ENCODE data around the gene UNC50.
A peak's percentile ranks its signal among the peaks of the same experiment; 100 is the strongest.

Gene UNC50

DNA sequence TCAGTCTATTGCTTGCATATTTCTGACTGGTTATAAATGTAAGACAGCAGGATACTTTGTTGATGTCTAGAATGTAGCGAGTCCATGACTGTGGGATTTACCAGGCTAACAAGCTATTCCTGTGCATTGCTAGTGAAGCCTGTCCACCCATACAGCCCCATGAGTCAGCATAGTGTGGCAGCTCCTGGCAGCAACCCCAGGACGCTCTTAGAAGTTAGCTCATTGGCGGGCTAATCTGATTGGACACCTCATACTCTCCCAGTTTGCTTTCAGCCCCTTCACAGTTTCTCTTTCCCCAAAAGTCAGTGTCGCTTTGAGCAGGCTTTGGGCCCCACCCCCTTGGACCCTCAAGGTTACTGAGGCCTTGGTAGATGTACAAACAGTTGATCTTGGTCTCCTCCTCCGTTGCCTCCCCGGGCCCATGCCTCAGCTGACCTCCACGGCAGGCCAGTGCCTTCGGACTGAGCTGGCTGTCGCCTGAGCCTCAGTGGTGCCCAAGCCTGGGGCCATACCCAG, 48.1 kb upstream of the UNC50 start:
- Histone ChIP-seq H3K4me2 (ENCODE audit: low read length) (no peak overlapping the region), H3K9me2 (ENCODE audit: low read depth, low read length) (no peaks in the 10 kb centered on the region), H3K9me3 (ENCODE audit: low read length) (no peaks in the 10 kb centered on the region), H3K27me3 (ENCODE audit: insufficient read depth, low read length) (no peaks in the 10 kb centered on the region), H3K4me1 (ENCODE audit: insufficient read depth, low read length, severe bottlenecking) (peaks cover 59% of the 10 kb centered on the region), H3F3A (ENCODE audit: insufficient read depth, low read length) (no peaks in the 10 kb centered on the region), H3K79me2 (ENCODE audit: insufficient read depth, low read length) (no peaks in the 10 kb centered on the region), H3K27ac (ENCODE audit: low read depth, low read length, poor library complexity, severe bottlenecking) (peak overlapping the region; percentile 49), H2AFZ (ENCODE audit: low read length) (no peak overlapping the region), H4K20me1 (ENCODE audit: insufficient read depth, low read length) (no peaks in the 10 kb centered on the region), H3K36me3 (ENCODE audit: insufficient read depth, low read length) (no peaks in the 10 kb centered on the region; the same call in 1 of the 2 replicates), H3K9ac (ENCODE audit: low read length) (no peak overlapping the region), H3K4me3 (ENCODE audit: low read depth, low read length, poor library complexity, severe bottlenecking) (no peak overlapping the region)
- TF ChIP-seq, protein P1, sequence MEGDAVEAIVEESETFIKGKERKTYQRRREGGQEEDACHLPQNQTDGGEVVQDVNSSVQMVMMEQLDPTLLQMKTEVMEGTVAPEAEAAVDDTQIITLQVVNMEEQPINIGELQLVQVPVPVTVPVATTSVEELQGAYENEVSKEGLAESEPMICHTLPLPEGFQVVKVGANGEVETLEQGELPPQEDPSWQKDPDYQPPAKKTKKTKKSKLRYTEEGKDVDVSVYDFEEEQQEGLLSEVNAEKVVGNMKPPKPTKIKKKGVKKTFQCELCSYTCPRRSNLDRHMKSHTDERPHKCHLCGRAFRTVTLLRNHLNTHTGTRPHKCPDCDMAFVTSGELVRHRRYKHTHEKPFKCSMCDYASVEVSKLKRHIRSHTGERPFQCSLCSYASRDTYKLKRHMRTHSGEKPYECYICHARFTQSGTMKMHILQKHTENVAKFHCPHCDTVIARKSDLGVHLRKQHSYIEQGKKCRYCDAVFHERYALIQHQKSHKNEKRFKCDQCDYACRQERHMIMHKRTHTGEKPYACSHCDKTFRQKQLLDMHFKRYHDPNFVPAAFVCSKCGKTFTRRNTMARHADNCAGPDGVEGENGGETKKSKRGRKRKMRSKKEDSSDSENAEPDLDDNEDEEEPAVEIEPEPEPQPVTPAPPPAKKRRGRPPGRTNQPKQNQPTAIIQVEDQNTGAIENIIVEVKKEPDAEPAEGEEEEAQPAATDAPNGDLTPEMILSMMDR (IDR thresholded peaks at IDR 0.05; ENCODE audit: low read length), result no peak
- TF ChIP-seq EZH2 (IDR thresholded peaks at IDR 0.05; ENCODE audit: borderline replicate concordance, low read length), result no peak

DNA sequence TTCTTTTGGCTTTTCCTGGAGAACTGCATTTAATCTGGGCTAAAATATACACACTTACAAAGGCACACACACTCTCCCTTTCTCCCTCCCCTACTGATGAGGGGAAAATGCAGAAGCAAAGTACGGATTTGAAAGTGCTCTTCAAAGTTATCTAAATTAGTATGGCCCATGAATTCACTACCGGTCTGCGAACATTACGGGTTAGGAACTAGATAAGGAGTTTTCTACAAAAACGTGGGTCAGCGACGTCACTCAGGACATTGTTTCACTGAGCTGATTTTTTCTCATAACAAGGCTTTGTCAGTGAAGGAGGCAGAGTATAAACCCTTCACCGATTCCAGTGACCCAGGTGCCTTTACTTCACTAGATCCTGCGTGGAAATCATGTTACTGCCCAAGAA, 47.4 kb upstream of the UNC50 start:
- no peak overlapping the region for H3K4me2 ChIP-seq (ENCODE audit: low read length)
- H3K4me1 ChIP-seq (ENCODE audit: insufficient read depth, low read length, severe bottlenecking), result peaks cover 52% of the 10 kb centered on the region
- no peak for TF ChIP-seq EZH2 (IDR thresholded peaks at IDR 0.05; ENCODE audit: borderline replicate concordance, low read length)
- TF ChIP-seq, protein P1 (IDR thresholded peaks at IDR 0.05; ENCODE audit: low read length), result no peak
- H3F3A ChIP-seq (ENCODE audit: insufficient read depth, low read length), result no peaks in the 10 kb centered on the region
- no peaks in the 10 kb centered on the region; the same call in 1 of the 2 replicates for H3K36me3 ChIP-seq (ENCODE audit: insufficient read depth, low read length)
- no peak overlapping the region for H2AFZ ChIP-seq (ENCODE audit: low read length)
- H3K27ac ChIP-seq (ENCODE audit: low read depth, low read length, poor library complexity, severe bottlenecking), result peak overlapping the region; percentile 49
- H3K27me3 ChIP-seq (ENCODE audit: insufficient read depth, low read length), result no peaks in the 10 kb centered on the region
- H3K9me2 ChIP-seq (ENCODE audit: low read depth, low read length), result no peaks in the 10 kb centered on the region
- no peak overlapping the region for H3K9ac ChIP-seq (ENCODE audit: low read length)
- H4K20me1 ChIP-seq (ENCODE audit: insufficient read depth, low read length), result no peaks in the 10 kb centered on the region
- H3K79me2 ChIP-seq (ENCODE audit: insufficient read depth, low read length), result no peaks in the 10 kb centered on the region
- H3K4me3 ChIP-seq (ENCODE audit: low read depth, low read length, poor library complexity, severe bottlenecking), result no peak overlapping the region
- no peaks in the 10 kb centered on the region for H3K9me3 ChIP-seq (ENCODE audit: low read length)

DNA sequence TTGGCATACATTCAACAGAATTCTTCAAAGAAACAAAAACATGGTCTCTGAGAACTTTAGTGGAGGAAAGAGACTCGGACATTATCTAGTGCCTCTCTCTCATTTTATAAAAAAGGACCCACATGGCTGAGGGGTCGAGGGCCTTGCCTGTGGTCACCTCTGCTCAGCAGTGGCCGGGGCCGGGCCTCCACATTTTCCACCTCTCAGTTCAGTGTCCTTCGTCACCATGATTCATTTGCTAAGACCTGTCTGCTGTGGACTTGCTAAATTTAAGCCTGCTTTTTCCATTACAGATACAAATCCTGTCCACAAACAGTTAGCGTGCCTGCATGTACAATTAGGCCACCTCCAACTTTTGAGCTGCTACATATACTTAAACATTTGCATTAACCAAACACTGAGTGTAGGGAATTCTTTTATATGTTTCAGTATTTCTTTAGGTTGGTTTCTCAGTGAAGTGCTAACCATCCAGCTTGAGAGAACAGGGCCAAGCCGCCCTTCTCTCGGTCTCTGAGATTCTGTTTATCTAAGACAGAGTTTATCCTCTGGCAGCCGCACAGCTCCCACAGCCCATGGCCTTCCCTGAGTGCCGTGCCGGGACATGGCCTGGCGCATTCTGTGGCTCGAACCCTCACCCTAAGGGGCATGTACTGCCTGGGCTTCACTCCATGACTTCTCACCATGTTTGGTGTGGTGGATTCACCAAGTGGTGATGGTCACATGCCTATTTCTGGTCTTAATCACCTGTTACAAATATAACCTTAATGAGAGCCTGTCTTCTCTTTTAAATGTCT, 46.3 kb upstream of the UNC50 start:
- TF ChIP-seq EZH2 (IDR thresholded peaks at IDR 0.05; ENCODE audit: borderline replicate concordance, low read length), result no peak
- TF ChIP-seq, protein P1 (IDR thresholded peaks at IDR 0.05; ENCODE audit: low read length), result no peak
- no peak overlapping the region for H2AFZ ChIP-seq (ENCODE audit: low read length)

More for the DNA sequence above, 46.3 kb upstream of the UNC50 start:
- H3K4me1 ChIP-seq (ENCODE audit: insufficient read depth, low read length, severe bottlenecking), result peaks cover 41% of the 10 kb centered on the region
- no peaks in the 10 kb centered on the region for H3F3A ChIP-seq (ENCODE audit: insufficient read depth, low read length)
- no peaks in the 10 kb centered on the region for H4K20me1 ChIP-seq (ENCODE audit: insufficient read depth, low read length)
- no peak overlapping the region for H3K4me3 ChIP-seq (ENCODE audit: low read depth, low read length, poor library complexity, severe bottlenecking)
- H3K79me2 ChIP-seq (ENCODE audit: insufficient read depth, low read length), result no peaks in the 10 kb centered on the region
- H3K27me3 ChIP-seq (ENCODE audit: insufficient read depth, low read length), result no peaks in the 10 kb centered on the region
- H3K4me2 ChIP-seq (ENCODE audit: low read length), result no peak overlapping the region
- H3K9me3 ChIP-seq (ENCODE audit: low read length), result no peaks in the 10 kb centered on the region
- H3K9me2 ChIP-seq (ENCODE audit: low read depth, low read length), result no peaks in the 10 kb centered on the region
- no peaks in the 10 kb centered on the region; the same call in 1 of the 2 replicates for H3K36me3 ChIP-seq (ENCODE audit: insufficient read depth, low read length)
- H3K9ac ChIP-seq (ENCODE audit: low read length), result no peak overlapping the region
- peak overlapping the region; percentile 49 for H3K27ac ChIP-seq (ENCODE audit: low read depth, low read length, poor library complexity, severe bottlenecking)
